Heart left ventricle (tissue), 16 donors: ENCODE measurements around the gene TMSB10. TPM values are rescaled to one million over a fixed set of nuclear protein-coding genes. Genes with fewer than 3 reads are reported as not detected.

Source experiments
- ATAC-seq, 4 donors: fragments of 200-7000 bp; cut with Tn5 transposase; one replicate each; pipeline ENCODE4 v1.9.1; 2020 to 2022; ENCODE audit warnings: moderate library complexity in 4 of 4, mild to moderate bottlenecking in 3 of 4, moderate number of reproducible peaks in 1 of 4
- DNase-seq, 5 donors: peaks; one replicate each; pipeline ENCODE4 v3.0.0-alpha.2; 2020
- H3K27ac ChIP-seq, 12 donors: fragments of 200-600 bp; sonication (generic) in 4 of 12; one replicate each; pipeline versions ENCODE4 v1.5.0 to v1.8.0; 2016 to 2022; ENCODE audit warnings: mild to moderate bottlenecking in 2 of 12
- H3K27me3 ChIP-seq, 9 donors: fragments of 200-600 bp; sonication (generic) in 2 of 9; one replicate each; pipeline versions ENCODE4 v1.5.1 to v1.8.0; 2016 to 2022; ENCODE audit warnings: mild to moderate bottlenecking in 3 of 9
- H3K36me3 ChIP-seq, 9 donors: fragments of 200-600 bp; sonication (generic) in 2 of 9; one replicate each; pipeline versions ENCODE4 v1.5.0 to v1.8.0; 2018 to 2022; ENCODE audit warnings: mild to moderate bottlenecking in 2 of 9
- H3K4me1 ChIP-seq, 12 donors: fragments of 200-600 bp; sonication (generic) in 4 of 12; one replicate each; pipeline versions ENCODE4 v1.5.0 to v1.8.0; 2016 to 2022; ENCODE audit warnings: mild to moderate bottlenecking in 3 of 12
- H3K4me3 ChIP-seq, 12 donors: fragments of 200-600 bp; sonication (generic) in 4 of 12; one replicate each; pipeline versions ENCODE4 v1.5.0 to v1.8.0; 2017 to 2022; ENCODE audit warnings: mild to moderate bottlenecking in 9 of 12, moderate library complexity in 4 of 12
- H3K9me3 ChIP-seq, 12 donors: fragments of 200-600 bp; sonication (generic) in 4 of 12; one replicate each; pipeline versions ENCODE4 v1.5.0 to v1.8.0; 2016 to 2022; ENCODE audit warnings: mild to moderate bottlenecking in 1 of 12
- POLR2A ChIP-seq, 2 donors: fragments of 450-650 bp; IDR thresholded peaks; one replicate each; pipeline ENCODE4 v1.6.1; 2017; ENCODE audit warnings: antibody characterized with exemption in 2 of 2, mild to moderate bottlenecking in 2 of 2, moderate library complexity in 2 of 2
- WGBS, 4 donors: extraction: QIAGEN DNeasy Blood & Tissue Kit in 2 of 4; methylation state at CpG; one replicate each; pipeline versions ENCODE4 v1.1.5 to v1.1.7; 2013 to 2018; 5-methylcytosine and 5-hydroxymethylcytosine counted together
- intact Hi-C, 10 donors: fragments of 100-400 bp; cut with DNase I; formaldehyde crosslinking; loops; one replicate each; pipeline versions ENCODE4 v1.11.1 to v1.14.2; 2022
- polyA plus RNA-seq, 2 donors: library from polyadenylated mRNA; stranded (reverse); fragments of 200-250 nt; gene quantifications; one replicate each; pipeline ENCODE4 v1.2.3, GENCODE V29; 2013
- total RNA-seq, 9 donors: library from RNA; depleted of rRNA in 2 of 9; stranded (reverse); fragments of >200 nt in 2 of 9; fragmentation: NEBNext Ultra II Directional in 3 of 9; extraction: Animal tissue kit (Norgen Biotek cat#: 25700) in 3 of 9; gene quantifications; one replicate each; pipeline versions ENCODE4 v1.1.0 to v1.2.4, GENCODE V29; 2016 to 2023
- TF ChIP-seq, protein P1 (sequence below), 12 donors: fragments of 200-600 bp; sonication (generic) in 4 of 12; IDR thresholded peaks; one replicate each; pipeline versions ENCODE4 v1.5.0 to v1.8.0; 2018 to 2022; ENCODE audit warnings: antibody characterized with exemption in 12 of 12, mild to moderate bottlenecking in 5 of 12
- donor health status: ischemic (EF 13 %, LVEDD 7.1; RV severe dilation, severe dysfunction).
- donor health status: healthy with polysubstance abuse.
- donor health status: DM: no; HTN: yes; CAD: no.
- donor health status: DM: no; HTN: no; CAD: no.
- donor health status: ischemic (EF 25% LVEDD 6.9; RV normal size, moderate dysfunction).
- donor health status: ischemic (EF 25% LVEDD 5.7; RV mildly dilated, moderate dysfunction).
- donor health status: healthy.
- donor health status: DM: yes; HTN: yes; CAD: no.
- donor health status: ischemic (EF 35%, LVEDD 5.7; RV mildly dilated, moderate dysfunction).
- donor health status: nonischemic (EF 11% LVEDD 7.7; RV severe dilation, severe dysfunction).
- donor health status: DM: yes; HTN: yes; CAD: no.
- donor health status: PGD.
- donor health status: ischemic (EF 29% LVEDD 5.4; RV normal size, mild dysfunction).
- donor health status: nonischemic (EF 23%, LVEDD 6.1; RV moderate dilation, normal function).

Gene TMSB10
- total and polyA plus RNA-seq, 11 donors, result 288 to 3,094 (median 623) TPM

GRCh38 chr2:84888401-84889276 lies 16.8 kb upstream of the TMSB10 start:
- TF ChIP-seq, protein P1, sequence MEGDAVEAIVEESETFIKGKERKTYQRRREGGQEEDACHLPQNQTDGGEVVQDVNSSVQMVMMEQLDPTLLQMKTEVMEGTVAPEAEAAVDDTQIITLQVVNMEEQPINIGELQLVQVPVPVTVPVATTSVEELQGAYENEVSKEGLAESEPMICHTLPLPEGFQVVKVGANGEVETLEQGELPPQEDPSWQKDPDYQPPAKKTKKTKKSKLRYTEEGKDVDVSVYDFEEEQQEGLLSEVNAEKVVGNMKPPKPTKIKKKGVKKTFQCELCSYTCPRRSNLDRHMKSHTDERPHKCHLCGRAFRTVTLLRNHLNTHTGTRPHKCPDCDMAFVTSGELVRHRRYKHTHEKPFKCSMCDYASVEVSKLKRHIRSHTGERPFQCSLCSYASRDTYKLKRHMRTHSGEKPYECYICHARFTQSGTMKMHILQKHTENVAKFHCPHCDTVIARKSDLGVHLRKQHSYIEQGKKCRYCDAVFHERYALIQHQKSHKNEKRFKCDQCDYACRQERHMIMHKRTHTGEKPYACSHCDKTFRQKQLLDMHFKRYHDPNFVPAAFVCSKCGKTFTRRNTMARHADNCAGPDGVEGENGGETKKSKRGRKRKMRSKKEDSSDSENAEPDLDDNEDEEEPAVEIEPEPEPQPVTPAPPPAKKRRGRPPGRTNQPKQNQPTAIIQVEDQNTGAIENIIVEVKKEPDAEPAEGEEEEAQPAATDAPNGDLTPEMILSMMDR (IDR thresholded peaks at IDR 0.05), result no peak
- no peak for TF ChIP-seq POLR2A (IDR thresholded peaks at IDR 0.05)
- Histone ChIP-seq H3K27me3 (peaks cover 0 to 4% (median 0%) of the 10 kb centered on the region in 9 donors), H3K36me3 (no peaks in the 10 kb centered on the region), H3K4me3 (peak overlapping the region in 7 of 12 donors; percentile 3 to 29 (median 10)), H3K9me3 (no peaks in the 10 kb centered on the region), H3K4me1 (peaks cover 0 to 33% (median 0%) of the 10 kb centered on the region in 12 donors), H3K27ac (peak overlapping the region in 8 of 12 donors; percentile 11 to 87 (median 27))
- ATAC-seq (peak; percentile 61 to 87 (median 80)), DNase-seq (peak in 1 of 5 donors; percentile 27)
- intact Hi-C loops, result no loop called here
- 50 to 60% (median 54%) methylated on average over 6 of the region's 6 CpGs for WGBS, 4 donors

GRCh38 chr2:84889332-84889731 lies 16.1 kb upstream of the TMSB10 start:
- no peaks in the 10 kb centered on the region for H3K9me3 ChIP-seq
- no peaks in the 10 kb centered on the region for H3K36me3 ChIP-seq
- H3K4me3 ChIP-seq, result peak overlapping the region in 5 of 12 donors; percentile 8 to 29 (median 27)
- H3K27ac ChIP-seq, result peak overlapping the region in 5 of 12 donors; percentile 11 to 87 (median 33)
- TF ChIP-seq, protein P1 (IDR thresholded peaks at IDR 0.05), result no peak
- TF ChIP-seq POLR2A (IDR thresholded peaks at IDR 0.05), result no peak
- WGBS, 4 donors, result 95 to 97% (median 95%) methylated on average over 2 of the region's 2 CpGs
- intact Hi-C loops, result no loop called here
- ATAC-seq (no peak), DNase-seq (no peak)
- no peaks in the 10 kb centered on the region for H3K27me3 ChIP-seq
- peaks cover 0 to 39% (median 0%) of the 10 kb centered on the region in 12 donors for H3K4me1 ChIP-seq

- no peak for ATAC-seq
- intact Hi-C loops, result no loop called here
- WGBS, 4 donors, result 75 to 88% (median 84%) methylated on average over 10 to 12 of the region's 12 CpGs
These were observed 14.0 kb upstream of the TMSB10 start for GRCh38 chr2:84891355-84892010.

More at GRCh38 chr2:84891355-84892010, 14.0 kb upstream of the TMSB10 start:
- Histone ChIP-seq H3K4me3 (no peak overlapping the region), H3K27me3 (no peaks in the 10 kb centered on the region), H3K9me3 (no peaks in the 10 kb centered on the region), H3K36me3 (no peaks in the 10 kb centered on the region), H3K27ac (no peak overlapping the region), H3K4me1 (peaks cover 0 to 59% (median 5%) of the 10 kb centered on the region in 12 donors)
- DNase-seq, result no peak
- TF ChIP-seq, protein P1 (IDR thresholded peaks at IDR 0.05), result no peak
- no peak for TF ChIP-seq POLR2A (IDR thresholded peaks at IDR 0.05)
